PC-9 (cell line): Measurements from ENCODE around the gene C14orf132. TPM values are rescaled to one million over a fixed set of nuclear protein-coding genes. Genes with fewer than 3 reads are reported as not detected.
"Not testable (repeated sequence)": the region's sequence is repeated elsewhere in the genome, so short reads cannot be mapped to it uniquely, and the experiment has no call there.

ENCODE experiments used
- BruUV-seq: library from RNA; stranded (reverse); fragments of 400-500 nt; replicated peaks from 2 replicates; lab custom pipeline; 2021; lab: Mats Ljungman, UMichigan
- CTCF ChIA-PET: fragments of 300-600 bp; sonication (Branson Sonifier 250); formaldehyde crosslinking; loops from one replicate; lab custom pipeline; 2022; ENCODE audit warnings: antibody characterized with exemption; lab: Charles Lee
- POLR2A ChIA-PET: fragments of 300-600 bp; sonication (Branson Sonifier 250); formaldehyde crosslinking; loops from one replicate; lab custom pipeline; 2022; ENCODE audit warnings: antibody characterized with exemption; ENCODE audit not compliant: unreplicated experiment; lab: Charles Lee
- DNase-seq, 2 experiments: peaks; one replicate each; pipeline versions ENCODE4 v3.0.0 to v3.0.0-alpha.2; 2015 to 2022; ENCODE audit warnings: mixed read lengths in 1 of 2
- H2AFZ ChIP-seq: fragments of 200-600 bp; sonication (generic); 2 replicates; pipeline ENCODE4 v1.8.1; 2017; ENCODE audit warnings: antibody characterized with exemption
- H3F3A ChIP-seq: fragments of 200-600 bp; sonication (generic); 2 replicates; pipeline ENCODE4 v1.8.1; 2017; ENCODE audit warnings: antibody characterized with exemption, mild to moderate bottlenecking, low read depth; ENCODE audit not compliant: insufficient read depth
- H3K27ac ChIP-seq: fragments of 200-600 bp; sonication (generic); 2 replicates; pipeline ENCODE4 v1.6.1; 2016; ENCODE audit warnings: mixed run types
- H3K27me3 ChIP-seq: fragments of 200-600 bp; sonication (generic); 2 replicates; pipeline ENCODE4 v1.6.1; 2016; ENCODE audit warnings: low read depth, mixed run types; ENCODE audit not compliant: insufficient read depth
- H3K36me3 ChIP-seq: fragments of 200-600 bp; sonication (generic); 2 replicates; pipeline ENCODE4 v1.6.1; 2016; ENCODE audit warnings: low read depth, mixed run types
- H3K4me1 ChIP-seq: fragments of 200-600 bp; sonication (generic); replicated peaks from 2 replicates; pipeline ENCODE4 v1.6.1; 2016; ENCODE audit warnings: mixed run types; ENCODE audit not compliant: insufficient read depth
- H3K4me2 ChIP-seq: fragments of 200-600 bp; sonication (generic); 2 replicates; pipeline ENCODE4 v1.6.1; 2017; ENCODE audit warnings: mixed run types
- H3K4me3 ChIP-seq: fragments of 200-600 bp; sonication (generic); 2 replicates; pipeline ENCODE4 v1.6.1; 2016; ENCODE audit warnings: mixed run types
- H3K79me2 ChIP-seq: fragments of 200-600 bp; sonication (generic); 2 replicates; pipeline ENCODE4 v1.6.1; 2017; ENCODE audit warnings: low read depth, mixed run types
- H3K9me2 ChIP-seq: fragments of 200-600 bp; sonication (generic); 2 replicates; pipeline ENCODE4 v1.8.1; 2017; ENCODE audit warnings: mild to moderate bottlenecking; ENCODE audit not compliant: insufficient read depth
- H3K9me3 ChIP-seq: fragments of 200-600 bp; sonication (generic); 2 replicates; pipeline ENCODE4 v1.8.1; 2016; ENCODE audit warnings: low read depth; ENCODE audit not compliant: insufficient read depth
- H4K20me1 ChIP-seq: fragments of 200-600 bp; sonication (generic); 2 replicates; pipeline ENCODE4 v1.8.1; 2017; ENCODE audit not compliant: insufficient read depth
- CTCF ChIP-seq: fragments of 200-600 bp; sonication (generic); conservative IDR thresholded peaks from 2 replicates; pipeline ENCODE4 v1.6.1; 2017; ENCODE audit warnings: mixed run types, antibody characterized with exemption, mild to moderate bottlenecking, moderate library complexity
- EZH2 ChIP-seq: fragments of 200-600 bp; sonication (generic); IDR thresholded peaks from 2 replicates; pipeline ENCODE4 v1.8.0; 2017; ENCODE audit warnings: antibody characterized with exemption, low read depth
- intact Hi-C: fragments of 100-400 bp; cut with micrococcal nuclease; formaldehyde crosslinking; loops from one replicate; pipeline ENCODE4 v1.10.0; 2022; ENCODE audit not compliant: unreplicated experiment
- total RNA-seq: library from RNA; stranded (reverse); gene quantifications from 2 replicates; pipeline ENCODE4 v1.2.3, GENCODE V29; 2021

C14orf132 gene
- total RNA-seq, 1 experiment from 2014 or later: not detected

- Histone ChIP-seq H3K27me3 (no peaks in the 10 kb centered on the region), H3K4me2 (no peak overlapping the region), H3K9me3 (no peaks in the 10 kb centered on the region), H3K27ac (no peak overlapping the region), H3K4me1 (no peaks in the 10 kb centered on the region), H3K9me2 (no peaks in the 10 kb centered on the region), H4K20me1 (no peaks in the 10 kb centered on the region), H2AFZ (no peak overlapping the region), H3K4me3 (no peak overlapping the region), H3K36me3 (no peaks in the 10 kb centered on the region), H3F3A (no peaks in the 10 kb centered on the region), H3K79me2 (no peaks in the 10 kb centered on the region)
- ChIA-PET POLR2A (no interaction called here), CTCF (no interaction called here)
- intact Hi-C loops: no loop called here
- TF ChIP-seq CTCF: no peak
- no peak for TF ChIP-seq EZH2
- DNase-seq: no peak
- no TSS peak for BruUV-seq
Measured at GRCh38 chr14:96071561-96071960, 32.4 kb downstream of the C14orf132 start.

GRCh38 chr14:96072076-96072475, 32.9 kb downstream of the C14orf132 start:
- Histone ChIP-seq H3K4me2 (no peak overlapping the region), H3K4me1 (no peaks in the 10 kb centered on the region), H3K27me3 (no peaks in the 10 kb centered on the region), H3K36me3 (no peaks in the 10 kb centered on the region), H2AFZ (no peak overlapping the region), H3K27ac (no peak overlapping the region), H3F3A (no peaks in the 10 kb centered on the region), H4K20me1 (no peaks in the 10 kb centered on the region), H3K9me2 (no peaks in the 10 kb centered on the region), H3K79me2 (no peaks in the 10 kb centered on the region), H3K4me3 (no peak overlapping the region), H3K9me3 (no peaks in the 10 kb centered on the region)
- ChIA-PET POLR2A (no interaction called here), CTCF (no interaction called here)
- no peak for TF ChIP-seq CTCF
- no peak for TF ChIP-seq EZH2
- intact Hi-C loops: no loop called here
- no TSS peak for BruUV-seq
- DNase-seq: no peak

GRCh38 chr14:96072746-96073145, 33.6 kb downstream of the C14orf132 start:
- ChIA-PET CTCF (no interaction called here), POLR2A (no interaction called here)
- no peaks in the 10 kb centered on the region for H3K79me2 ChIP-seq
- H3K27ac ChIP-seq: no peak overlapping the region
- H3K27me3 ChIP-seq: no peaks in the 10 kb centered on the region
- H3K4me1 ChIP-seq: no peaks in the 10 kb centered on the region
- H3K9me2 ChIP-seq: no peaks in the 10 kb centered on the region
- H3K4me2 ChIP-seq: no peak overlapping the region
- intact Hi-C loops: no loop called here
- no peak overlapping the region for H2AFZ ChIP-seq
- TF ChIP-seq CTCF (no peak), EZH2 (no peak)
- H3K9me3 ChIP-seq: no peaks in the 10 kb centered on the region
- no peaks in the 10 kb centered on the region for H3K36me3 ChIP-seq
- no peak for DNase-seq
- H3F3A ChIP-seq: no peaks in the 10 kb centered on the region
- H3K4me3 ChIP-seq: no peak overlapping the region
- no TSS peak for BruUV-seq
- no peaks in the 10 kb centered on the region for H4K20me1 ChIP-seq

GRCh38 chr14:96073260-96074039, 34.3 kb downstream of the C14orf132 start:
- H4K20me1 ChIP-seq, intact Hi-C loops, CTCF ChIA-PET, BruUV-seq, H3K9me3 ChIP-seq, H3K27me3 ChIP-seq, H3K9me2 ChIP-seq, POLR2A ChIA-PET, H3K27ac ChIP-seq, H3K4me1 ChIP-seq, H3F3A ChIP-seq, H2AFZ ChIP-seq, H3K36me3 ChIP-seq, H3K79me2 ChIP-seq, H3K4me3 ChIP-seq, DNase-seq, H3K4me2 ChIP-seq: not testable (repeated sequence)
